Cardiac septum (tissue), 1 donor: ENCODE results near the gene CASP8. TPM values are rescaled to one million over a fixed set of nuclear protein-coding genes. Genes with fewer than 3 reads are reported as not detected.

Experiments used
- DNase-seq: peaks from one replicate; pipeline ENCODE4 v3.0.0-alpha.2; 2020; ENCODE audit warnings: low spot score
- intact Hi-C: fragments of 100-400 bp; cut with DNase I; formaldehyde crosslinking; loops from one replicate; pipeline ENCODE4 v1.14.0; 2022
- total RNA-seq: library from RNA; stranded (reverse); fragmentation: NEBNext Ultra II Directional; extraction: Animal tissue kit (Norgen Biotek cat#: 25700); gene quantifications from one replicate; pipeline ENCODE4 v1.2.1, GENCODE V29; 2021
- donor health status: DM: no; HTN: no; CAD: no.

The CASP8 gene
- total RNA-seq, 1 donor from 2014 or later, result 4.5 TPM

DNA sequence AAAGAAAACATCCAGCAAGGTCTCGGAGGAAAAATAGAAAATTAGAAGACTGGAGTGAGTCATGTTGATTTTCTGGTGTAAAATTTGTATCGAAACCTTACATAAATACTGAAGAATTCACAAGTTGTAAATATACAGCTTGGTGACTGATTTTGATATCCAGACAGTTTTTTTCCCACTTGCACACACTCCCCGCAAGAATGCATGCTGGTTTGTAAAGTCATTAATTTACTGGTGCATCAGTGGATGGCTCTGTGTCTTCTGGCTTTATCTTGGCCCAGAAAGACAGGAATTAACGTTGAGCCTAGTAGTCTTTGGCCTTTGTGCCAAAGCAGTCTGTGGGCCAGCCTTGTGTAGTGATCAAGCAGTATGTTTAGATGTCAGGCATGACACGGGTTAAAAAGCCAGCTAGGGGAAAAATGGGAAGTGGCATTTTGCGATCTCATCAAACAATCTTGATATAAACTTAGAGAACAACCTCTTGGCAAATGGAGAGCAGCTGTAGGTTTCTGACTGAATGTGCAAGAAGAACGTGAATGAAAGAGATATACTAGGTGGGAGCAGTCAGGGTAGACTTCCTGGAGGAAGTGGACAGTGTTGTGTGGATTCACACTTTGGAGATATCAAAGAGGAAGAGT is 22.7 kb upstream of the CASP8 start:
- no peak for DNase-seq
- intact Hi-C loops, result loop anchor here (2.0 to 10.0 kb wide), 2 partner anchors 127 to 407 kb away; partner anchors contain the start of gene TMEM237

DNA sequence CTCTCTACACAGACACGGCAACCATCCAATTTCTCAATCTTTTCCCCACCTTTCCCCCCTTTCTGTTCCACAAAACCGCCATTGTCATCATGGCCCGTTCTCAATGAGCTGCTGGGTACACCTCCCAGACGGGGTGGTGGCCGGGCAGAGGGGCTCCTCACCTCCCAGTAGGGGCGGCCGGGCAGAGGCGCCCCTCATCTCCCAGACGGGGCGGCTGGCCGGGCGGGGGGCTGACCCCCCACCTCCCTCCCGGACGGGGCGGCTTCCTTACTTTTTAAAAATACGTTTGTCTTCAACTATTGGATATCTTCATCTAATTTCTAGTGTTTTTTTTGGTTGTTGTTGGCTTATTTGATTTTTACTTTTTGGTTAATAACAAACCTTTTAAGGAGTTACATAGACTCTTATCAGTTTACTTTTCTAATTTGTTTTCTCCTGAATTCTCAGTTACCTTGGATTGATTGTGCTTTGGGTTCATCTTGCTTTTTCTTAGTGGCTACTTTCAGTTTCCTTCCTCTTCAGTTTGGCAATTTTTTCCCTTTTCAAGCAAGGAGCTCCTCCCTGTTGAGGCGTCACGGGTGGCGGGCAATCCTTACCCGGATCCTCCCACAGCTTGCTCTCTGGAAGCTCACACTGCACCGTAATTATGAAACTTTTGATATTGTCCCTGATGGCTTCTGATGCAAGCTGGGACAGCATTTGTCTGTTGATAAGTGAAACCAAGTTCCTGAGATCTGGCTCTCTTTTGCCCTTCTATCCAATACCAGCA is 21.0 kb upstream of the CASP8 start:
- intact Hi-C loops, result loop anchor here (10.0 kb wide), 1 partner anchor 405 kb away; the partner anchor contains the start of gene TMEM237
- peak; percentile 83 for DNase-seq

DNA sequence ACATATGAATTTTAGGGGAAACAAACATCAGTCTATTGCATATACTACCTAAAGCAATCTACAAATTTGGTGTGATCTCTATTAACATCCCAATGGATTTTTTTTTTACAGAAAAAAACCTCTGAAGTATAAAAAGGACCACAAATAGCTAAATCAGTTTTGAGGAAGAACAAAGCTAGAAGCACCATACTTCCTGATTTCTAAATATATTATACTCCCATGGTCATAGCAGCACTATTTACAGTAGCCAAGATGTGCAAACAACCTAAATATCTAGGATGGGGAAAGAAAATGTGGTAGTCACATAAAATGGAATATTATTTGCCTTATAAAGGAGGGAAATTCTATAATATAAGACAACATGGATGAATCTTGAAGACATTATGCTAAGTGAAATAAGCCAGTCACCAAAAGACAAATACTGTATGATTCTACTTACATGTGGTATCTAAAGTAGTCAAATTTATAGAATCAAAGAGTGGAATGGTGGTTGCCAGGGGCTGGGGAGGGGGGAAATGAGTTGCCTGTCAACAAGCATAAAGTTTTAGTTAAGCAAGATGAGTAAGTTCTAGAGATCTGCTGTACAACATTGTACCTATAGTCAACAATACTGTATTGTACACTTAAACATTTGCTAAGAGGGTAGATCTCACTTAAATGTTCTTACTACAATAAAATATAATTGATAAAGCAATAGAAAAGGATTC is 17.6 kb upstream of the CASP8 start:
- intact Hi-C loops, result no loop called here
- no peak for DNase-seq

DNA sequence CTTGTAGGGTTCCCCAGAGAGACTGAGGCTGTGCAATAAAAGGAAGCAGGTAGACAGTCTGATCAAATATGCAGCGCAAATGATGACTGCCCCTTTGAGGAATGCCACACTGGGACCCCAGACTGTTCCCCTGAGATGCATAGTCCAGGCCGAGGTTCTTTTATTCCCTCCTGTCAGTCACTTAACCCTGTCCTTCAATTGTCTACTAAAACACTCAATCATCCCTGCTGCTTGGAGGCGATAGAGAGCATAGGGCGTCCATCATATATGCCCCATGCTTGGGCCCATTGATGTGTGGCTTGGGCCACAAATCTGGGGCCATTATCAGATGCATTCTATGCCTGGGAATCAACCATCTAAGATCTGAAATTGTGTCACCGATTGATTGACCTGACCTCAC is 15.5 kb upstream of the CASP8 start:
- no peak for DNase-seq
- intact Hi-C loops, result no loop called here

DNA sequence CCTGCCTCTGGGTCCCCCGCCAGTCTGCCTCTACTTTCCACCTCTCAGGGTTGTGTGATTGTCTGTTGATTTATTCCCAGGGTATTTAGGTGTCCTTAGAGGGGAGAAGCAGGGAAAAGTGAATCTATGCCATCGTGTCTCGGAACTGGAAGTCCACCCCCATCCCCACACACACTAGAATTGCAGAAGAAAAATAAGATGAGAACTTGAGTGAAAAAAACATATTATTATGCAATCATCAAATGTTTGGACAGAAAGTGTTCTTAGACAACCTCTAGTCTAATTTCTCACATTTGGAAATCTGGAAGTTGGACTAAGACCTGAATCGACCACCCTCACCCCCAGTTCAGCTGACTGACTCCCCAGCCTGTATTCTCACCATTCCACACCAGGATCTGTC is 14.1 kb upstream of the CASP8 start:
- intact Hi-C loops, result no loop called here
- no peak for DNase-seq

DNA sequence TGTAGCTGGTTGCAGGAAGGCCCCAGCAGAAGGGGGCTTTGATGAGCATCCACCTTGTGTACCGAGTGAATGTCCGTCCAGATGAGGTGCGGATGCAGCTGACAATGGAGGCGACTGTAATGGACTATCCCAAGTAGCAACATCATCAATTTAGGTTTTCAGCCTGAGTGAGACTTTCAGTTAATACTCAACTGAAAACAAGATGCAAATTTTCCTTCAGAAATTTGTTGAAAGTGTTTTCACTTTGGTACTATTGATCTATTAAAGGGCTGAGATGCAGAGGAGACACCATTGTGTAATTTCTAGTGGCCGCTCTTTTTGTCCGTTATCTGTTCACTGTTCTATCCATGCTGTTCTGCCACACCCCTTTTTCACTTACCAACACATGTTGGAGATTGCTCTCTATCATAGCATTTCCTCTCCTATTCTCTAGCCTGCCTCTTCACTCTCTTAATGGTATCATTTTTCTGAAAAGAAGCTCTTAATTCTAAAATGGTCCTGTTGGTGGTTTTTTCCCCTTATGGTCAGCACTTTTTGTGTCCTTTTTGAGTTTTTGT is 12.0 kb upstream of the CASP8 start:
- intact Hi-C loops, result no loop called here
- no peak for DNase-seq

DNA sequence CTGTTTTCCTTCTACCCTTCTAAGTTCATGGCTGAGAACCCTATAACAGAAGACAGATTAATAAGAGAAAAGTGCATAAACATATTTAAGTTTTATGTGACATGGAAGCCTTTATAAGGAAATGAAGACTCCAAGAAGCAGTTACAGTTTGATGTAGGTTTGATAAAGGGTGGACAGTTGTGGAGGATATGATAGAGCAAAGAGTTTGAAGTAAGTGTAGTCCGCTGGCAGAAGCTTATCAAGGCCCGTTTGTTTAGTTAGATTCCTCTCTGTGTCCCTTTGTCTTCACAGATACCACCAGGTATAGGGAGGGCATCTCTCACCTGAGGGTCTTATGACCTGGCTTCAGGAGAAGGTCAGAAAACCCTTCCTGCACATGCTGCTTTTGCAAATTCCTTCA is 10.4 kb upstream of the CASP8 start:
- DNase-seq, result no peak

DNA sequence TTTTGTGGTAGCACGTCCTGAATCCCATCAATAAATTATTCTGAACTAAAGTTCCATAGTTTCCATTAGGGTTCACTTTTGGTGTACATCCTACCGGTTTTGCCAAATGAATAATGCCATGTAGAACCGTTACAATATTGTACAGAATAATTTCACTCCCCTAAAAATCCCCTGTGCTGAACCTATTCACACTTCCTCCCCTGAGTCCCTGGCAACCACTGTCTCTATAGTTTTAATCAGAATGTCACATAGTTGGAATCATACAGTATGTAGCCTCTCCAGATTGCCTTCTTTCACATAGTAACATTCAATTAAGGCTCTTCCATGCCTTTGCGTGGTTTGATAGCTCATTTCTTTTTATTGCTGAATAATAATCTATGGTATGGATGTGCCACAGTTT is 9.6 kb upstream of the CASP8 start:
- DNase-seq, result no peak
- intact Hi-C loops, result no loop called here

More for the DNA sequence above, 10.4 kb upstream of the CASP8 start:
- intact Hi-C loops, result no loop called here

DNA sequence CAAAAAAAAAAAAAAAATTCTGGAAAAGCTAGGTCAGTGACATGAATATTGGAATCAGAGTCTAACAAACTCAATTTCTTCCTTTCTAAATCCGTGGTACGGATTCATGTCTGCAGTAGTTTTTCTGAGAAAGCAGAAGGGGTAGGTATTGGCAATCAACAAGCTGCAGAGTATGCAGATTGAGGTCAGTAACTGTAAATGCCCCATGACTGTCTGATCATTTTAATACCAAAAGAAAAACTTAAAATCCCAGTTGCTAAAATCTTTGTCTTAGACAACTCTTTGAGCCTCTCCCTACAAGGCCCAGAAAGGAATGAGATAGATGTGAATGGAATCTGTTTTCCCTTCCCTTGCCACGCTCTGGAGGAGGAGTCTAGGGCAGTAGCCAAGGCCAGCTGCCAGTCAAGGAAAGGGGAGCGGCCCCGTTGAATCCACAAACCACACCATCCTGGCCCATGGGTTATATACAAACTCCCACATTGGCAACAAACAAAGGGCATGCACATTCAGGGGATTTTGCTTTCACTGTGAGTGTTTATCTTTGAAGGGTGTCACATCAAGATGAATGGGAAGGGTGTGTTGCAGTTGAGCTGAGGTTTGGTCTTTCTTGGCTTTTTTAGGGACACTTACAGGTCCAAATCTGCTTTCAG is 6.1 kb upstream of the CASP8 start:
- intact Hi-C loops, result no loop called here
- no peak for DNase-seq

DNA sequence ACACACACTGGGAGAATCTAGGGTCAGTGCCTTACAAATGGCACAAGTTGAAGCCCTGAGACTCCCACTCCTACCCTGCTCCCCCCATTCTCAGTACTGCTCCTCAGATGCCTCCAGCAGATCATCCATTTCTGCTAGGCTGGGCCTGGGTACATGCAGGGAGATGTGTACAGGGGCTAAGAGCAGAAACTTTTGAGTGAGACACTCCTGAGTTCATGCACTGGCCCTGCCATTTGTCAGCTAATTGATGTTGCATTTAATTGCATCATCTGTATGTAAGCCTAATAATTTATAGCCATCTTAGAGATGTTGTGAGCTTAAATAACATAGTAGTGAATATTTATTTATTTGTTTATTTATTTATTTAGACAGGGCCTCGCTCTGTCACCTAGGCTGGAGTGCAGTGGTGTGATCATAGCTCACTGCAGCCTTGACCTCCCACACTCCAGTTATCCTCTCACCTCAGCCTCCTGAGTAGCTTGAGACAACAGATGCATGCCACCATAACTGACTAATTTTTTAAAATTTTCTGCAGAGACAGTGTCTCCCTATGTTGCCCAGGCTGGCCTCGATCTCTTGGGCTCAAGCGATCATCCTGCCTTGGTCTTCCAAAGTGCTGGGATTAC is 4.8 kb upstream of the CASP8 start:
- intact Hi-C loops, result no loop called here
- no peak for DNase-seq

DNA sequence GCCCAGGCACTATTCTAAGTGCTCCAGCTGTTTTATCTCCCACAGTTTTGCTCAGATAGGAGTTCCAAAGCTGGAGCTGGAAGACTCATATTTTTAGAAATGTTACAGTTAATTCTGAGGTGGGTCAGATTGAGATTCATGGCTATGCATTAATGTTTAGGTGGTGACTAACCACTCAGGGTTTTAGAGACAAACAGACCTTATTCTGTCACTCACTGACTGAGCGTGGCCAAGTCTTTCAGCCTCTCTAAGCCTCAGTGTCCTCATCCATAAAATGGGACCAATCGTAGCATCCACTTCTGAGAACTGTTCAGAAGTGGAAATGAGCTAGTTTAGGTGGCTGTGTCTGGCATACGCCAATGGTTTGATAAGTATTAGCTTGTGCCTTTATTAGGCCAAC is 4.3 kb upstream of the CASP8 start:
- intact Hi-C loops, result no loop called here
- DNase-seq, result no peak

DNA sequence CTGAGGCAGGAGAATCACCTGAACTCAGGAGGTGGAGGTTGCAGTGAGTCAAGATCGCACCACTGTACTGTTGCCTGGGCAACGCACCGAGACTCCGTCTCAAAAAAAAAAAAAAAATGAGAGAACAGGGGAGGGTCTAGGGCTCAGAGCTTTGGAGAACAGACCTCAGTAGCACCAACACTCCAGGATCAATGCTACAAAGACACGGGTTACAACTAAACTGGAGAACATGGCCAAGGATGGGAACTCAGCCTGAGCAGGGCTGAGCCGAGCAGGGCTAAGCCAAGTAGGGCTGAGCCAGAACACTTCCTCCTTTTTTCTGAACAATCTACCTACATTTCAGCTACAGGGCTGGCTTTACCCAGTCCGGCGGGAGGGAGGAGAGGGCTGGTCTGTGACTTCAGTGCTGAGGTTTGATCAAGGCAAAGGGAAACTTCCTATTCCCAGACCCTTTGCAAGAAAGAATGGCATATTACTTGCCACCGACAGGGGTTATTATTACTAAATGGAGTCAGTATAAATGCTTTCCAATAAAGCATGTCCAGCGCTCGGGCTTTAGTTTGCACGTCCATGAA is 2.9 kb upstream of the CASP8 start:
- intact Hi-C loops, result no loop called here
- peak; percentile 79 for DNase-seq

DNA sequence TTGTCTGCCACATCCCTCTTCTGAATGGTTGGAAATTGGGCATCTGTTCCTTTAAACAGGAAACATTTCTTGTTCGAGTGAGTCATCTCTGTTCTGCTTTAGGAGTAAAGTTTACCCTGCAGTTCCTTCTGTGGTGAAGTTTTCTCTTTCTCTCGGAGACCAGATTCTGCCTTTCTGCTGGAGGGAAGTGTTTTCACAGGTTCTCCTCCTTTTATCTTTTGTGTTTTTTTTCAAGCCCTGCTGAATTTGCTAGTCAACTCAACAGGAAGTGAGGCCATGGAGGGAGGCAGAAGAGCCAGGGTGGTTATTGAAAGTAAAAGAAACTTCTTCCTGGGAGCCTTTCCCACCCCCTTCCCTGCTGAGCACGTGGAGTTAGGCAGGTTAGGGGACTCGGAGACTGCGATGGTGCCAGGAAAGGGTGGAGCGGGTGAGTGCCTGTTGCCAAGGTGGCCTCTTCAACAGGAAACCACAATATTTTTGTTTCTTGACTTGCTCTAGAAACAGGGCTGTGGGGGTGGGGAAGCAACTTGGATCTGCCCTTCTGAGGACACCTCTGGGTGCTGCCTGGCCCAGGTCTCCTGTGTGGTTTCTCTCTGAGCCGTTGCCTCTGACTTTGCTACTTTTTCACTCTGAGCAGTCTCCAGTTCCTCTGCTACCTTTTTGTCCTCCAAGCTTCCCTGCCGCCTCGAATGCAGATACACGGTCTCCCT is 2.2 kb upstream of the CASP8 start:
- DNase-seq, result peak; percentile 90
- intact Hi-C loops, result no loop called here

DNA sequence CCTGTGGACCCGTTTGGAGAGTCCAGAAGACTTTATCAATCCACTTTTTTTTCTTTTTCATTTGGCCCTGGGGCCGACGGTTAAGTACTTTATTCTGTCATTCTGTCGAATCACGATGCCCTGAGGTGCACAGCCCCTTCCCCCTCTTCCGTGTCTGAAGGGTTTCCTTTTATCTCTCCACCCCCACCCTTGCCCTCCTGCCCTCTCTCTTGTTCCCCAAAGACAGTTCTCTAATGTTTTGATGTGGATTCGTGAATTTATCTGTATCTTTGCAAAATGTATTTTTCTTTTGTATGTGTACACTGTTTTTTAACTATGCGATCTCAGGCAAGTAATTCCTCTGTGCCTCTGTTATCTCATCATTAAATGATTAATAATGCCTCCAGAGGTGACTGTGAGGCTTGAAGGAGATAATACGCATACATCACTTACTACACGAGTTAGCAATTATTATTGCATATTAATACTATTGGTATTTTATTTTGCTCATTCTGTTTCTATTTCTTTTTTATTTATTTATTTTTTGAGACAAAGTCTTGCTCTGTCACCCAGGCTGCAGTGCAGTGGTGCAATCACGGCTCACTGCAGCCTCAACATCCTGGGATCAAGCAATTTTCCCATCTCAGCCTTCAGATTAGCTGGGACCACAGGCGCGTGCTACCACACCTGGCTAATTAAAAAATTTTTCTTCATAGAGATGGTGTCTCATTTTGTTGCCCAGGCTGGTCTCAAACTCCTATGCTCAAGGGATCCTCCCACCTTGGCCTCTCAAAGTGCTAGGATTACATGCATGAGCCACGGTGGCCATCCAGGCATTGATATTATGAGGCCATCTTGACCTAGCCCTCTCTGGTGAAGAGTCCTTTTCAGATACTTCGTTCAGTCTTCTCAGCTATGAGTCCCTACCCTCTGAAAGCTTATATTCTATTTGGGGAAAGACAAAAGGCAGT is 1.4 kb upstream of the CASP8 start:
- intact Hi-C loops, result no loop called here
- DNase-seq, result no peak

DNA sequence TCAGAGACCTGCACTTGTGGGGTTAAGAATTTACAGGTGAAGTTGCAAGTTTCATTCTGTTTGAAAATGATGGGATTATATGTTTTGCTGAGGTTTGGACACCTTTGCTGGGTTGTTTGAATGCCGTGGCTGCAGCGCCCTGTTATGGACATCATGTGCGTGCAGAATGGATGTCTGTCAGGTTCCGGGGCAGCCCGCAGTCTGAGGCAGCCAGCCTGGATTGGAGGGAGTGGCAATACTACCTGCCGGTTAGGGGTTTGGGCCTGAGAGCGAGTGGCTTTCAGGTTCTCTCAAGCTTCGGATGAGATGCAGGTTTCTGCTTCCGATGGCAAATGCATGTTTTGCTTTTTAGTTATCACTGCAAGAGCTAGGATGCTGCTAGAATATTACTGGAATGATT is 1.1 kb downstream of the CASP8 start:
- intact Hi-C loops, result loop anchor here (10.0 kb wide), 1 partner anchor 193 kb away; the partner anchor contains the start of genes STRADB and TRAK2

DNA sequence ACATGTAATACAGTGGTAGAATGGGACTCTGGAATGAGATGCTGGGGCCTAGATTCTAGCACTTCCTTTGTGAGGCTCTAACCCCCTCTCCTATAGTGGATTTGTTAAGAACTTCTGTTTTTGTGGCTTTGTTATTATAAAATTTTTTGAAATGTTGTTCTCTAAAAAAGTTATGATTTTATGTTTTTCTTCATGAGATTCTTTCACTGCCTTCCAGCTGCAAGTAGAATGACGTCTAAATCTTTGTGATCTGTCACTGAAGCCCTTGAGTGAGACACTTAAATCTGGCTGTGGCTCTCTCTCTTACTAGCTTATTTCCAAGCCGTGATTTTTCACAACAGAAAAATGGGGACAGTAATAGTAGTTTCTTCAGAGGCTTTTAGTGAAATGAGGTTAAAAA is 1.6 kb downstream of the CASP8 start:
- DNase-seq, result no peak
- intact Hi-C loops, result loop anchor here (10.0 kb wide), 1 partner anchor 193 kb away; the partner anchor contains the start of genes STRADB and TRAK2

More for the DNA sequence above, 1.1 kb downstream of the CASP8 start:
- no peak for DNase-seq

DNA sequence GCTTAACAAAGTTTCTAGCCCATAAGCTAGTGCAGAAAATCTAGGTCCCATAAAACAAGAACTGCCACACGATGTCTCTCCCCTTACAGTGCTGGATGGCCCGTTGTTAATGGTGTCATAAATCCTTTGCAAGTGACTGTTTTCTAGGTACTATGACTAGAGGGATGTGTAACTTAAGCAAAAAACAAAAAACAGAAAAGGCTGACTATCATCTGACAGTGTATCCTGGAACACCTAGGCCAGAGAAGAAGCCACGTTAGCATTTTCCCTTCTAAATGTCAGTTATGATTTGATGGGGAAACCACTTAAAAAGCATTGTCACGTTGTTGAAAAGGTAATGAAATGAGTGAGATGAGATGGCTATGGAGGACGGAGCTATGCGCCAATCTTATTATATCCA is 2.4 kb downstream of the CASP8 start:
- DNase-seq, result no peak
- intact Hi-C loops, result loop anchor here (10.0 kb wide), 1 partner anchor 192 kb away; the partner anchor contains the start of genes STRADB and TRAK2
